Measurements from ENCODE around the gene GLB1L2. TPM values are rescaled to one million over a fixed set of nuclear protein-coding genes. Genes with fewer than 3 reads are reported as not detected.

GLB1L2 gene
- total and polyA plus RNA-seq, 2 experiments from 2014 or later, result 3.3 to 12.3 TPM

DNA sequence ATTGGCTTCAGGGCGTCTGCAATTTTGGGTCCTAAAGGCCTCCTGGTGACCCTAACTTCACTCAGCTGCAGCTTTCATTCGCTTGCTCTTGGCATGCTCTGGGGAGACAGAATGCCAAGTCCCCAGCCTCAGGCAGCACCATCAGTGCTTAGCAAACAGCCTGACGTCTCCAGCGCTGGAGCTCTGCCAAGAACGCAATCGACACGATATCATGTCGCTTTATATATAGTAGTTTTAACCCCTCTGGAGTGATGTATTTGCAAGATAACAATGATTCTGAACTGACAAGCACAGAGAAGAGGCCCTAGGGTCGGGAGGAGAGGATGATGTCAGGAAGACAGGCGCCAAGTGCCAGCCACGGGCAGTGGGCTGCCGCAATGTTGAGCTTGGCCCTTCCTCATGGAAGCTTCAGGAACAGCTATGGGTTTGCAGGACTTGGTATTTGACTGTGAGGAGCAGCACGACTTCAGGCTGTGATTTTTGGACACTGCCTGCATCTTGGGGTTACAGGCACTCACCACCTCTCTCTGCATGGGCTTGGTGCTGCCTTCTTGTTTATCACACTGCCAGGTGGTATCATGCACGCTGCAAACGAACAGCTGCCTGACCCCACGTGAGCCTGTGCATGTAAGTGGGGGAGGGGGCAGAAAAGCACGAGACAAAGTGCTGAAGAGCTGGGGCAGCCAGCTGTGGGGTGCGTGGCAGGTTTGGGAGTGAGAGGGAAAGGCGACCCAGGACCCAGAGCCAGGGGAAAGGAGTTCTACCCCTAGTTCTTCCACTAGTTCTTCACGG is 54.2 kb downstream of the GLB1L2 start:
- Mint-ChIP-seq H3K36me3 (ENCODE audit: low read depth) (peaks cover 31% of the 10 kb centered on the region), H3K9me3 (no peaks in the 10 kb centered on the region; the same call in 2 of the 3 replicates), H3K27me3 (ENCODE audit: insufficient read depth, low read depth, poor library complexity) (peaks cover 9% of the 10 kb centered on the region), H3K4me3 (no peak overlapping the region), H3K4me1 (peaks cover 12% of the 10 kb centered on the region), H3K27ac (no peak overlapping the region)
- no peak for DNase-seq (ENCODE audit: low spot score)
- no peak overlapping the region for H3K4me2 ChIP-seq
- H3K4me1 ChIP-seq (ENCODE audit: insufficient read depth), result no peaks in the 10 kb centered on the region
- TF ChIP-seq, protein P1, sequence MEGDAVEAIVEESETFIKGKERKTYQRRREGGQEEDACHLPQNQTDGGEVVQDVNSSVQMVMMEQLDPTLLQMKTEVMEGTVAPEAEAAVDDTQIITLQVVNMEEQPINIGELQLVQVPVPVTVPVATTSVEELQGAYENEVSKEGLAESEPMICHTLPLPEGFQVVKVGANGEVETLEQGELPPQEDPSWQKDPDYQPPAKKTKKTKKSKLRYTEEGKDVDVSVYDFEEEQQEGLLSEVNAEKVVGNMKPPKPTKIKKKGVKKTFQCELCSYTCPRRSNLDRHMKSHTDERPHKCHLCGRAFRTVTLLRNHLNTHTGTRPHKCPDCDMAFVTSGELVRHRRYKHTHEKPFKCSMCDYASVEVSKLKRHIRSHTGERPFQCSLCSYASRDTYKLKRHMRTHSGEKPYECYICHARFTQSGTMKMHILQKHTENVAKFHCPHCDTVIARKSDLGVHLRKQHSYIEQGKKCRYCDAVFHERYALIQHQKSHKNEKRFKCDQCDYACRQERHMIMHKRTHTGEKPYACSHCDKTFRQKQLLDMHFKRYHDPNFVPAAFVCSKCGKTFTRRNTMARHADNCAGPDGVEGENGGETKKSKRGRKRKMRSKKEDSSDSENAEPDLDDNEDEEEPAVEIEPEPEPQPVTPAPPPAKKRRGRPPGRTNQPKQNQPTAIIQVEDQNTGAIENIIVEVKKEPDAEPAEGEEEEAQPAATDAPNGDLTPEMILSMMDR (conservative IDR thresholded peaks at IDR 0.05; ENCODE audit: low read depth in 2 of 2), result no peak
- no peak for TF ChIP-seq ZNF114 (CRISPR knock-in tag; IDR thresholded peaks at IDR 0.05)
- TF ChIP-seq, protein P2, sequence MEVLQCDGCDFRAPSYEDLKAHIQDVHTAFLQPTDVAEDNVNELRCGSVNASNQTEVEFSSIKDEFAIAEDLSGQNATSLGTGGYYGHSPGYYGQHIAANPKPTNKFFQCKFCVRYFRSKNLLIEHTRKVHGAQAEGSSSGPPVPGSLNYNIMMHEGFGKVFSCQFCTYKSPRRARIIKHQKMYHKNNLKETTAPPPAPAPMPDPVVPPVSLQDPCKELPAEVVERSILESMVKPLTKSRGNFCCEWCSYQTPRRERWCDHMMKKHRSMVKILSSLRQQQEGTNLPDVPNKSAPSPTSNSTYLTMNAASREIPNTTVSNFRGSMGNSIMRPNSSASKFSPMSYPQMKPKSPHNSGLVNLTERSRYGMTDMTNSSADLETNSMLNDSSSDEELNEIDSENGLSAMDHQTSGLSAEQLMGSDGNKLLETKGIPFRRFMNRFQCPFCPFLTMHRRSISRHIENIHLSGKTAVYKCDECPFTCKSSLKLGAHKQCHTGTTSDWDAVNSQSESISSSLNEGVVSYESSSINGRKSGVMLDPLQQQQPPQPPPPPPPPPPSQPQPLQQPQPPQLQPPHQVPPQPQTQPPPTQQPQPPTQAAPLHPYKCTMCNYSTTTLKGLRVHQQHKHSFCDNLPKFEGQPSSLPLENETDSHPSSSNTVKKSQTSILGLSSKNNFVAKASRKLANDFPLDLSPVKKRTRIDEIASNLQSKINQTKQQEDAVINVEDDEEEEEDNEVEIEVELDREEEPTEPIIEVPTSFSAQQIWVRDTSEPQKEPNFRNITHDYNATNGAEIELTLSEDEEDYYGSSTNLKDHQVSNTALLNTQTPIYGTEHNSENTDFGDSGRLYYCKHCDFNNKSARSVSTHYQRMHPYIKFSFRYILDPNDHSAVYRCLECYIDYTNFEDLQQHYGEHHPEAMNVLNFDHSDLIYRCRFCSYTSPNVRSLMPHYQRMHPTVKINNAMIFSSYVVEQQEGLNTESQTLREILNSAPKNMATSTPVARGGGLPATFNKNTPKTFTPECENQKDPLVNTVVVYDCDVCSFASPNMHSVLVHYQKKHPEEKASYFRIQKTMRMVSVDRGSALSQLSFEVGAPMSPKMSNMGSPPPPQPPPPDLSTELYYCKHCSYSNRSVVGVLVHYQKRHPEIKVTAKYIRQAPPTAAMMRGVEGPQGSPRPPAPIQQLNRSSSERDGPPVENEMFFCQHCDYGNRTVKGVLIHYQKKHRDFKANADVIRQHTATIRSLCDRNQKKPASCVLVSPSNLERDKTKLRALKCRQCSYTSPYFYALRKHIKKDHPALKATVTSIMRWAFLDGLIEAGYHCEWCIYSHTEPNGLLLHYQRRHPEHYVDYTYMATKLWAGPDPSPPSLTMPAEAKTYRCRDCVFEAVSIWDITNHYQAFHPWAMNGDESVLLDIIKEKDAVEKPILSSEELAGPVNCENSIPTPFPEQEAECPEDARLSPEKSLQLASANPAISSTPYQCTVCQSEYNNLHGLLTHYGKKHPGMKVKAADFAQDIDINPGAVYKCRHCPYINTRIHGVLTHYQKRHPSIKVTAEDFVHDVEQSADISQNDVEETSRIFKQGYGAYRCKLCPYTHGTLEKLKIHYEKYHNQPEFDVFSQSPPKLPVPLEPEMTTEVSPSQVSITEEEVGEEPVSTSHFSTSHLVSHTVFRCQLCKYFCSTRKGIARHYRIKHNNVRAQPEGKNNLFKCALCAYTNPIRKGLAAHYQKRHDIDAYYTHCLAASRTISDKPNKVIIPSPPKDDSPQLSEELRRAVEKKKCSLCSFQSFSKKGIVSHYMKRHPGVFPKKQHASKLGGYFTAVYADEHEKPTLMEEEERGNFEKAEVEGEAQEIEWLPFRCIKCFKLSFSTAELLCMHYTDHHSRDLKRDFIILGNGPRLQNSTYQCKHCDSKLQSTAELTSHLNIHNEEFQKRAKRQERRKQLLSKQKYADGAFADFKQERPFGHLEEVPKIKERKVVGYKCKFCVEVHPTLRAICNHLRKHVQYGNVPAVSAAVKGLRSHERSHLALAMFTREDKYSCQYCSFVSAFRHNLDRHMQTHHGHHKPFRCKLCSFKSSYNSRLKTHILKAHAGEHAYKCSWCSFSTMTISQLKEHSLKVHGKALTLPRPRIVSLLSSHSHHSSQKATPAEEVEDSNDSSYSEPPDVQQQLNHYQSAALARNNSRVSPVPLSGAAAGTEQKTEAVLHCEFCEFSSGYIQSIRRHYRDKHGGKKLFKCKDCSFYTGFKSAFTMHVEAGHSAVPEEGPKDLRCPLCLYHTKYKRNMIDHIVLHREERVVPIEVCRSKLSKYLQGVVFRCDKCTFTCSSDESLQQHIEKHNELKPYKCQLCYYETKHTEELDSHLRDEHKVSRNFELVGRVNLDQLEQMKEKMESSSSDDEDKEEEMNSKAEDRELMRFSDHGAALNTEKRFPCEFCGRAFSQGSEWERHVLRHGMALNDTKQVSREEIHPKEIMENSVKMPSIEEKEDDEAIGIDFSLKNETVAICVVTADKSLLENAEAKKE (CRISPR knock-in tag; IDR thresholded peaks at IDR 0.05), result no peak
- TF ChIP-seq, protein P3, sequence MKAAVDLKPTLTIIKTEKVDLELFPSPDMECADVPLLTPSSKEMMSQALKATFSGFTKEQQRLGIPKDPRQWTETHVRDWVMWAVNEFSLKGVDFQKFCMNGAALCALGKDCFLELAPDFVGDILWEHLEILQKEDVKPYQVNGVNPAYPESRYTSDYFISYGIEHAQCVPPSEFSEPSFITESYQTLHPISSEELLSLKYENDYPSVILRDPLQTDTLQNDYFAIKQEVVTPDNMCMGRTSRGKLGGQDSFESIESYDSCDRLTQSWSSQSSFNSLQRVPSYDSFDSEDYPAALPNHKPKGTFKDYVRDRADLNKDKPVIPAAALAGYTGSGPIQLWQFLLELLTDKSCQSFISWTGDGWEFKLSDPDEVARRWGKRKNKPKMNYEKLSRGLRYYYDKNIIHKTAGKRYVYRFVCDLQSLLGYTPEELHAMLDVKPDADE (IDR thresholded peaks at IDR 0.05), result no peak
- TF ChIP-seq, protein P4, sequence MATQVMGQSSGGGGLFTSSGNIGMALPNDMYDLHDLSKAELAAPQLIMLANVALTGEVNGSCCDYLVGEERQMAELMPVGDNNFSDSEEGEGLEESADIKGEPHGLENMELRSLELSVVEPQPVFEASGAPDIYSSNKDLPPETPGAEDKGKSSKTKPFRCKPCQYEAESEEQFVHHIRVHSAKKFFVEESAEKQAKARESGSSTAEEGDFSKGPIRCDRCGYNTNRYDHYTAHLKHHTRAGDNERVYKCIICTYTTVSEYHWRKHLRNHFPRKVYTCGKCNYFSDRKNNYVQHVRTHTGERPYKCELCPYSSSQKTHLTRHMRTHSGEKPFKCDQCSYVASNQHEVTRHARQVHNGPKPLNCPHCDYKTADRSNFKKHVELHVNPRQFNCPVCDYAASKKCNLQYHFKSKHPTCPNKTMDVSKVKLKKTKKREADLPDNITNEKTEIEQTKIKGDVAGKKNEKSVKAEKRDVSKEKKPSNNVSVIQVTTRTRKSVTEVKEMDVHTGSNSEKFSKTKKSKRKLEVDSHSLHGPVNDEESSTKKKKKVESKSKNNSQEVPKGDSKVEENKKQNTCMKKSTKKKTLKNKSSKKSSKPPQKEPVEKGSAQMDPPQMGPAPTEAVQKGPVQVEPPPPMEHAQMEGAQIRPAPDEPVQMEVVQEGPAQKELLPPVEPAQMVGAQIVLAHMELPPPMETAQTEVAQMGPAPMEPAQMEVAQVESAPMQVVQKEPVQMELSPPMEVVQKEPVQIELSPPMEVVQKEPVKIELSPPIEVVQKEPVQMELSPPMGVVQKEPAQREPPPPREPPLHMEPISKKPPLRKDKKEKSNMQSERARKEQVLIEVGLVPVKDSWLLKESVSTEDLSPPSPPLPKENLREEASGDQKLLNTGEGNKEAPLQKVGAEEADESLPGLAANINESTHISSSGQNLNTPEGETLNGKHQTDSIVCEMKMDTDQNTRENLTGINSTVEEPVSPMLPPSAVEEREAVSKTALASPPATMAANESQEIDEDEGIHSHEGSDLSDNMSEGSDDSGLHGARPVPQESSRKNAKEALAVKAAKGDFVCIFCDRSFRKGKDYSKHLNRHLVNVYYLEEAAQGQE (IDR thresholded peaks at IDR 0.05; ENCODE audit: unreplicated experiment), result no peak
- no peak for TF ChIP-seq EZH2 (IDR thresholded peaks at IDR 0.05; ENCODE audit: low read depth, unreplicated experiment)
- no peak for TF ChIP-seq JUNB (IDR thresholded peaks at IDR 0.05; ENCODE audit: unreplicated experiment)
- TF ChIP-seq EZH2phosphoT487 (IDR thresholded peaks at IDR 0.05; ENCODE audit: unreplicated experiment), result no peak
- no peak for TF ChIP-seq POLR2AphosphoS5 (IDR thresholded peaks at IDR 0.05; ENCODE audit: low read depth)
- no peak for TF ChIP-seq ZNF331 (CRISPR knock-in tag; IDR thresholded peaks at IDR 0.05; ENCODE audit: low read depth)
- TF ChIP-seq STAT1 (IDR thresholded peaks at IDR 0.05; ENCODE audit: unreplicated experiment), result no peak
- no peak for TF ChIP-seq NANOG (IDR thresholded peaks at IDR 0.05; ENCODE audit: borderline replicate concordance)
- no peak for TF ChIP-seq CREB1 (CRISPR knock-in tag; IDR thresholded peaks at IDR 0.05; ENCODE audit: low read depth)
- H3K27me3 ChIP-seq (ENCODE audit: insufficient read depth), result no peaks in the 10 kb centered on the region
- H4K20me1 ChIP-seq (replicated peaks; ENCODE audit: insufficient read depth), result peaks cover 11% of the 10 kb centered on the region; the same call in 1 of the 2 replicates
- H2AFZ ChIP-seq, result no peak overlapping the region
- no peak overlapping the region for H3K27ac ChIP-seq (ENCODE audit: low read depth)
- no peak overlapping the region for H3K4me3 ChIP-seq
- no peaks in the 10 kb centered on the region for H3K36me3 ChIP-seq (ENCODE audit: insufficient read depth)
- H3K9me2 ChIP-seq (ENCODE audit: insufficient read depth), result no peaks in the 10 kb centered on the region
- no peak for ATAC-seq
- H3F3A ChIP-seq (replicated peaks; ENCODE audit: low read depth), result no peaks in the 10 kb centered on the region
- H3K79me2 ChIP-seq (replicated peaks; ENCODE audit: insufficient read depth), result no peaks in the 10 kb centered on the region

Measured in GM23338 (cell line).